G401 (cell line): ENCODE measurements around the gene SCN4B. TPM values are rescaled to one million over a fixed set of nuclear protein-coding genes. Genes with fewer than 3 reads are reported as not detected.

Source experiments
- DNase-seq: peaks from one replicate; pipeline ENCODE4 v3.0.0-alpha.2; 2015; ENCODE audit warnings: low spot score
- in situ Hi-C: cut with HindIII; loops from 2 replicates; pipeline ENCODE4 v1.10.0; 2016; ENCODE audit warnings: low sequenced_read_pairs, mixed read lengths
- total RNA-seq: library from RNA; depleted of rRNA; stranded (reverse); fragments of >200 nt; shearing (Covaris generic); gene quantifications from 2 replicates; pipeline ENCODE4 v1.2.3, GENCODE V29; 2014

SCN4B gene
- total RNA-seq, 1 experiment from 2014 or later: not detected

DNA sequence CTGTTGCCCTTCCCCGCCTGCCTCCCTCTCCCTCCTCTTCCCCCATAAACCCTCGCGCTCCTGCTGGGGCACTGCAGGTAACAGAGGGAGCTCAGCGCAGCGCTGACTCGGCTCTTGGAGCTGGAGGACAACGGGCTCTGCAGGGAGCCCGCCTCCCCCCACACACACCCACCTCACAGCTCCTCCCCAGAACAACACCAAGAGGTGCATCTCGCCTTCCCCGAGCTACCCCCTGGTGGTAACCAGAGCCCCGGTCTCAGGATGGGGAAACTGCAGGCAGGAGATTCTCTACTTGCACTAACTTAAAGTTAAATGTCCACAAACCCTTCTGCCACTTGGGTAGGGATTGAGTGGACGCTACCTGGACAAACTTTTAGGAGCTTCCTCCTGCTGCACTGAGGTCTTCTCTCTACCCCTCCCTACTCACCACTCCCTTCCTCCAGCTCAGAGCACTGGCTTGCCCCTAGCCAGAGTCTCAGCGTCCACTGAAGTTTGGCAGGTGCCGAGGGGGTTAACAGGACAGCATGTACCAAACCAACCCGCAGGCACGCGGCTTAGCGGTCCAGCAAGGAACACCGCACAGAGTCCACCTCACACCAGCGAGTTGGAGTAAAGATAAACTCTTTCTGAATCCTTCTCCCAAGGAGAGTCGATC lies 4.0 kb upstream of the SCN4B start:
- in situ Hi-C loops: no loop called here
- no peak for DNase-seq

DNA sequence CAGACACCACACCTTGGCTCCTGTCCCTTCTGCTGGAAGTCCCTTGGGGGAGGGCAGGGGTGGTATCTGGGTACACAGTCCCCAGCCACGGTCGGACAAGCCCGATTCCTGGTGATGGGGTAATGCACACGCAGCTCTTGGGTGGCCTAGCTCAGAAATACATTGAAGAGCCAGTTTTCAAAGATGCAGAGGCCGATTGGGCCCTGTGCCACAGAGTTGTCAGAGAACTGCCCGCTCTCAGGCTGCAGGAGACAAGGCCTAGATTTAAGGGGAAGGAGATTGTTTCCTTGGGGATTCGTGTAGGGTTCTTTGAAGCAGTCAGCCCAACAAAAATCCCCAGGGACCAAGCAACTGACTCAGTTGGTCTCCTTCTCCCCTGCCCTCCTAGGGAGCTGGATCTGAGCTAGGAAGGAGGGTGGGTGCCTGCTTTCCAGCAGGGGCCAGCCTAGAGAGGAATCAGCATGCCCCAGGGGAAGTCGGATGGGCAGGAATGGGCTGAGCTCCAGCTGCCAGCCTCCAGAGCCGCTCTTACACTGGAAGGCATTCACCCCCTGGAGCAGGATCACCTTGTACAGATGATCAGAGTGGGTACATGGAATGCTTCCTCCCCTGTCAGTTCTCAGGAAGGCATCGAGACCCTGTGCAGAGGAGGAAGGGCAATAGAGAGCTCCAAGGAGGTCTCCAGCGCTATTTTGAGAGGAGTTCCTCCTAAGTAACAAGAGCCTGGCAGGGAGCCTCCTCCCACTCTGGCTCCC lies 3.3 kb upstream of the SCN4B start:
- in situ Hi-C loops: no loop called here
- no peak for DNase-seq

DNA sequence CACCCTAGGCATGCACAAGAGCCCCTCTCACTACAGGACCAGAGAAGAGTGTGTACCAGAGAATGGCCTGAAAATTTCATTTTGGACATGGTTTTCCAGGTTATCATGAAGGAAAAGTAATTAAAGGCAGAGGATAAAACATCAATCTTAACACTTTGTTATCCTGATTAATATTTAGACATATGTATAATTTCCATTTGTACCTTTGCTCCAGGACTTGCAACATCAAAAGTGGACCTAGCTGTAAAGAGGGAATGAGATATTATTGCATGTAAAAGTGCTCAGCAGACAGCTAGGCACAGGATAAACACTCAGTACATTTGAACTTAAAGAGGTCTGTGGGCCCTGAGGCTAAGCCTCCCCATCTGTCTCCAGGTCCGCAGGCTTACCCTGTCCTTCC lies 2.0 kb upstream of the SCN4B start:
- DNase-seq: no peak
- in situ Hi-C loops: no loop called here

DNA sequence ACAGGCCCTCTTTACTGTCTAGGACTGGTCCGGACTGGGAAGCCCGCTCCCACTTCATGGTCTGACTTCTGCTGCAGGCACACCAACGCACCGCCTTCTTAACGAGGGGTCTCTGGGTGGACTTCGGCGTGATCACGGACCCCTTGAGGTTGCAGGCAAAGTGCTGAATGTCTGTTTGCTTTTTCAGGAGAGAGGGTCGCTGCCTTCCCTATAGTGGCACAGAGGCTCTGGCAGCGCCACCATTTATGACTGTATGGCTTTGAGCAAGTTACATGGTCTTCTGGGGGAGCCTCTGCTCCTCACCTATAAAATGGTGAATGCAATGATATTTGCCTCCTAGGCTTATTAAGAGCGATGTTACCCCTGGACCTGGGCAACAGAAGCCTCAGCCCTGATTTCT lies 1.4 kb upstream of the SCN4B start:
- in situ Hi-C loops: no loop called here
- DNase-seq: no peak

DNA sequence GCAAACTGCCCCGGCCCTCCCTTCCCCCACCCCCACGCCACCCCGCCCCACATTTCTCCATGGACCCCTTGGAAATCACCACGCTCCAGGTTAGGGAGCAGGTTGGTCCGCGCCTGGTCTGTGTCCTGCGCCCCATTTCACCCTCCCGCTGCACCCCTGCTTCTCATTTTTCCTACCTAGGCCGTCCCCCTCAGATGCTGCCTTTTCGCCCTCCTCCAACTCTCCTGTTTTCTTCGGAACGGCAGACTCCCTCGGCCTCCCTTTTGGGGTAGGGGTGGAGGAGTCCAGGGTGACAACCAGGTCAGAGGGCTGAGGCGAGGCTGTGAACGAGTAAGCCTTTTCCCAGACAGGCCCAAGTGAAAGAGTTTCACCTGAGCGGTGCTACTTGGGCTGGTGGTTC lies 893 bp upstream of the SCN4B start:
- no peak for DNase-seq
- in situ Hi-C loops: no loop called here

DNA sequence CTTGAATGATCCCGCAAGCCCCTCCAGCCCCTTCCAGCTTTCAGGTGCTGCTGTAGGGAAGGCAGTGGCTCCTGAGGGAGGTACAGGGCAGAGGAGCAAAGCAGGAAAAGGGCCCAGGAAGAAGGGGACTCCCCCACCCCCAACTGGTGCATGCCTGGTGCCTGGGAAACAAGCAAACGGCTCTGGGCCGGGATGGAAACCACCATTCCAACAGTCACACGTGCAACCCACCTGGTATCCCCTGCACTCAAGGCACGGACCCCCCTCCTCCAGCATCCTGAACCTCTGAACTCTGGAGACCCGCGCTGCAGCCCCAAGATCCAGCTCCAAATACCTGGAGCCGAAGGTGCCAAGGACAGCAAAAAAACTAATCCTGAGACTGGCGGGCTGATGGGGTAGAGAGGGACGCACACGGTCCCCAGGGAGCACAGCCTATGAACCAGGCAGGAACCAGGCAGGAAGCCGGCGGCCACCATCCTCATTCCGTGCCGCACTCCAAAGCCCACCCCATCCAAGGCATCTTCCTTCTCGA lies 537 bp downstream of the SCN4B start:
- in situ Hi-C loops: no loop called here
- DNase-seq: no peak

DNA sequence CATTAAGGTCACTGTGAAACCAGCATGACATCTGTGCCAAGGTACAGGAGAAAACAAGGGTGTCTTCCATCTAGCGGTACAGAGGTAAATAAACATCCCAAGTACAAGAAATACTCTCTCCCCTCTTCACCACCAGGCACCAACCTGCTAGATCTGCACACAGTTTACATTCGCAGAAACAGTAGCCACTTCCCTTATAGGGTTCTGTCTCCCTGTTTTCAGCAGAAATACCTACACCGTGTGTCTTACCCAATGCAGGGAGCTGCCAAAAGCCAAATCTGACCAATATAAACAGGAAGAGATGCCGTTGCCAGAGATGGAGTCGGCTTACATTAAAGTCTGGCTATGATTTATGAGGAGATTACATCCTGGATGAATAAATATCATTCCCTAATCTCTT lies 1.2 kb downstream of the SCN4B start:
- peak; percentile 70 for DNase-seq
- in situ Hi-C loops: no loop called here

DNA sequence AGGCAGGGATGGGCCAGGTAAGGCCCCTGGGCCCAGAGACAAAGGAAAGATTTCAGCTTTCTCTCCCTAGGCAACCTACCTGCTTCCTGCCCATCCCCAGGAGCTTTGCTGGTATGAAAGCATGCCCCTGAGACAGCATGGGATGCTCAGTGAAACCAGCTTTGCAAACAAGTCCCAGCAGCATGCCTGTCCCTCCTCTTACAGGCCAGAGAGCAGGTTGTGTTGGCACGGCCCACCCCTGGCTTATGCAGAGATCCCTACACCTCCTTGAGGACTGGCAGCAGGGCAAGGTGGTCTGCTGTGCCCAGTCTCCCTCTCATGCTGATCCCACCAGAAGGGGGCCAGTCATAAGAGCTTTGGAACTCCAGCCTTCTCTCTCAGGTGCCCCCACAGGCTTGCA lies 3.1 kb downstream of the SCN4B start:
- no peak for DNase-seq
- in situ Hi-C loops: no loop called here

DNA sequence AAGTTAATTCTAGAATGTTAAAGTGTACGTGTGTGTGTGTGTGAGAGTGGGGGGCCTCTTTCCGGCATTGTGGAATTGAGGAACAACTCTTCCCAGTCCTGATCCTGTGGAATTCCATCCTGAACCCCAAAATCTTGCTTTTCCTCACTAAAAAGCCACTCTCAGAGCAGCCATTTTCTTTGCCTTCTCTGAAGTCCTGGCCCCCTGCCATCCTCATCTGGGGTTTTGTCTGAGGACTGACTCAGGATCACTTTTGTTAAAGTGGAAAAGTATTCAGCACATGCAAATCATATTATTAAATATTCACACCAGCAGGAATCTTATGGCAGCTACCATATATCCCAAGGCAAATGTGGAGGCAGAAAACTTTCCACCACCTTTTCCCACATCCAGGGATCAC lies 3.8 kb downstream of the SCN4B start:
- DNase-seq: no peak
- in situ Hi-C loops: no loop called here

DNA sequence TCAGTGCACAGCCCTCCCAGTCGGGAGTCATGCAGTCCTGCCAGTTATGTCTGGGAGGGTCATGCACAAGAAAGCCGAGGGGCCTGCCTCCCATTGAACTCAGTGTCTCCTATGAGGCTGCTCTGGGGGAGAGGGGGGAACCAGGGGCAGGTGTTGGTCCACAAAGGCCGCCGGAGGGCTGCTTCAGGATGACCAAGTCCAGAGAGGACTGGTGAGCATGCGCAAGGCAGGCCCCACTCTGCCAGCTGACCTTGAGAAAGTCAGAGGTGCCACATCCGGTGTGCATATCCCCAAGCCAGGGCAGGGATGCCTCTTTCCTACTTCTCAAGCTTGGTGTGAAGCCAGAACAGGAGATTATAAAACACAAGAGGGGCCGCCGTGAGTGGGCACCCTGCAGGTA lies 4.4 kb downstream of the SCN4B start:
- in situ Hi-C loops: no loop called here
- no peak for DNase-seq

DNA sequence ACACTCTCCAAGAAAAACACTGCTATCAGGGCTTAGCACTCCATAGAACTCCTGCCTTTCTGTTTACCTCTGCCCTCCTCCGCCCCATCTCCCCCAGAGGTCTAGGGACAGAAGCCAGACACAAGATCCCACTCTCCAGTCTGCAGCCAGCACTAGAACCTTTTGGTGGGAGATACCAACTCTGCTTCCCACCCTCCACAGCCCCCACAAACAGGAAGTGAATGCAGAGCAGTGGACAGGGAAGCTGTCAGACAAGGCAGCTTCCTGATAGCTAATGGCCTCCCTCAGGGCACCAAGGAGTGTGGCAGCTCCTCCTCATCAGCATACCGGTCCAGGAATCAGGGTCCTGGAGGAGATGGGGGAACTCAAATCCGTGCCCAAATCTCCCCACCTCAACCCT lies 5.1 kb downstream of the SCN4B start:
- in situ Hi-C loops: no loop called here
- DNase-seq: no peak

DNA sequence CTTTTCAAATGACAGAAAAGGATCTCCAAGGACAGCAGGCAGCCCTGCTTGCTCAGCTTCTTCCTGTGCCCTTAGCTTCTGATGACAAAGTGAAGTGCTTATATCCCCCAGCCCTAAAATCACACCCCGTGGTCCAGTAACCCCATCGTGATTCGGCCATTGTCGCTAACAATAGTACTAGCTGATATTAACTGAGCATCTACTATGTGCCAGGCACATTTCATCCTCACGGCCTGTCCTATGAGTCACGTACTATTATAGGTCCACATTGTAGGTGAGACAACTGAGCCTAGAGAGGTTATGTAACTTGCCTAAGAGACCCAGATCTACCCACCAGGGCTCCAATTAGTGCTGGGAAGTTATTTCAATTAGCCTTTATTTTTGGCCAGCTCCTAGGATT lies 6.1 kb downstream of the SCN4B start:
- in situ Hi-C loops: no loop called here
- no peak for DNase-seq

DNA sequence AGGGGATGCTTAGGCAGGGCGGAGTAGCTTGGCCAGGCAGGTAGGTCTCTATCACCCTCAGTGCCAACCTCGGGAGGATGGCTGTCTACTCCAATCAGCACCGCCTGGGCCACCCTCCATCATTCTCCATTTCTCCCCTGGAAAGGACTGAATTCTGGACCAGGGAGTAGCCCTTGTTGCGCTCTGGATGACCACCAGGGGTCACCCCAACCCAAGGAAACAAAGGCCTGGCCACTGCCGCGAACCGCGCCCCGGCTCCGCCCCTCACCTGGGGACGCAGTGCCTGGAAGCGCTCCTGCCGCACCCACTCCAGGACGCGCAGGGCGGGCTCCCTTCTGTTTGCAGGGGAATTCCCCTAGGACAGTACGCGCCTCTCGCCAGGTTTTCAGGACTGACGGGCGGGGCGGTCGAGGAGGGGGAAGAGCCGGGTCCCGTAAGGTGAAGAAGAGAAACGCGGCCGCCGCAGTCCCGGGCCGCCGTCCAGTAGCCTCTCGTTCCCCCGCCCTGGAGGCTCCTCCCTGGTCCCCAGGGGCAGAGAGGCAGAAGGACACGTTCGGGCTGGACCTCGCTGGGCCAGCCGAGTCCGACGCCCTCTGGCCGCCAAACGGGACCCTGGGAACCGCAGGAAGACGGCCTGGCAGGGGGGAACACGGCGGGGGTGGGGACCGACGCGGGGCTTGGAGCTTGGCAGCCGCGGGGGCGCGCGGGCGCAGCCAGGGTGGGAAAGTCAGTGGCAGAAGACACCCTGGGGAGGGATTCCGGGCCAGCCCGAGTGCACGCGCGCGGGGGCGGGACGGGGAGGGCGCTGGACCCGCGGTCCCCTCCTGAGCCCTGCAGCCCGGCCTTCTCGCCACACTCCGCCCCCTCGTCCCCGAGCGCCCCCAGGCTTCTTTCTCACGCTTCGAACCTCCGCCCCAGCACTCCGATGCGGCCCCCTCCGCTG lies 7.1 kb downstream of the SCN4B start:
- in situ Hi-C loops: no loop called here
- peak; percentile 94 for DNase-seq

DNA sequence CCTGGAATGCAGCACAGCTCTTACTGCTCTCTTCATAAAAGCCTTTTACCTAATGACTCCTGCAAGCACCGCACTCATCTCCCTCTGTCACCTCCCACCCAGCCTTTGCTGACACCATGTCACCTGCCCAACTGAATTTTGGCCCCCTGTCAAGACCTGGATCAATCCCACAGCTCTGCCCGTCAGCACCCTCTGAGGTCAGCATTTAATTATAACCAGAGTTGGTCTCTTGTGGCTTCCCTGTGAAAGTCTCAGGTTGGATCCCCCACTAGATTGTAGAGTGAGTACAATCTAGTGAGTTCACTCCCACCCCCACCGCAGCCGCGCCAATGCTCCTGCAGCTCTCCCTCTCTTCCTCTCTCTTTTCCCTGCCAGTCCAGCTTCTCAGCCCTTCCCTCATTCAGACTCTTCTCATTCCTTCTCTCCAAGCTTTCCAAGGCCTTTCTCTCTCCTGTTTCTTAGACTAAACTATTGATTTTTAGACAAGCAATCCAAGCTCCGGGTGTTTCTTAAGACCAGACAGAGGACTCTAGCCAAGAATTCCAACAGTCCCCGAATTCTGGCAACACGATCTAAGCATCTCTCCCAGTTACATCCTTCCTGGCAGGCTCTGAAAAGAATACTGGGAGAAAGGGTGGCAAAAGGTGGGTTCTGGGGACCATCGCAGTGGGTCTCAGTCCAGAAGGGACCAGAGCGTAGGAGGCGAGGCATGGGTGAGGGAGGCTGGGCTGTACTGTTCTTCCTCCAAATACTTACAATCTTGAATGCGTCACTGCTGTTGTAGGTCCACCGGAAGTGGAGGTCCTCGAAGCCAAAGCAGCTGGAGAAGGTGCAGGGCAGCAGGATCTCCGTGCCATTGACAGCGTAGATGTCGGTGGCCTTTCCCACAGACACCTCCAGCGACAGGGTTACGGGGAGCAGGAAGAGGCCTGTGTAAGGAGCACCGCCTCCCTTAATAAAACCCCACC lies 8.0 kb downstream of the SCN4B start:
- peak; percentile 68 for DNase-seq
- in situ Hi-C loops: no loop called here

DNA sequence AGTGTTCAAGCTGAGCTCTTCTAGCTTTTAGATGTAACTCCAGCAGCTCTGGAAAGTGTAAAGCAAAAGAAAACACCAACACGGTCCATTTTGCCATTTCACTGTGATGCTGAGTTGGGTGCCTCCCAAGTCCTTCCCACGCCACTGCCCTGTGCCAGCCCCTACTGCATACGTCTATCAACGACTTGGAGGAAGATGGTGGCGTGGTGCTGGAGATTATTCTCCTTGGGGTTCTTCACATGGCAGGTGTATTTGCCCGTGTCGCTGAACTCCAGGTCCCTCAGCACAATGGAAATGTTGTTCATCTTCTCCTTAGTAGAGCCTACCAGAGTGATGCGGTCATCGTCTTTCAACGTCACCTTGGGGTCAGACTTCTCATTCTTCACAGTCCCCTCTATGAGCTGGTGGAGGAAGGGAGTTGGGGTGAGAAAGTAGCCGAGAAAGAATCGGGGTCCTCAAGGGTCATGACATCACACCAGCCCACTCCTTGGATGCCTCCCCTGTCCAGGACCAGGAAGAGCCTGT lies 8.9 kb downstream of the SCN4B start:
- in situ Hi-C loops: no loop called here
- no peak for DNase-seq

DNA sequence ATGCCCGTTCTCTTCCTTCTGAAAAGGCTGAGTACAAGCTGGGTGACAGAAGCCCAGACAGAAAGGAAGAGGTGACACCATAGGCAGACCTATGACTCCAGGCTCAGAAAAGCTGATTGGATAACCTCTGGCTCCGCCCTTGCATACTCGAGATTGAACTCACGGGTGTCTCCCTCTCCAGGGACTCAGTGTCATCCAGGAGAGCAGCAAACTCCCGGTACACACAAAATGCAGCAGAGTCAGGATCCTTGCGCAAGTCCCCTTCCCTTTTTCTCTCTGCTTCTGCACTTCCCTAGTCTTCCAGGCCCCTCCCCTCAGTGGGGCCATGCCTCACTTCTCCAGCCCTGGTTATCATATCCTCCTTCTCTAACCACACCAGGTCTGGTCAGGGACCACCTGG lies 9.8 kb downstream of the SCN4B start:
- no peak for DNase-seq
- in situ Hi-C loops: no loop called here

DNA sequence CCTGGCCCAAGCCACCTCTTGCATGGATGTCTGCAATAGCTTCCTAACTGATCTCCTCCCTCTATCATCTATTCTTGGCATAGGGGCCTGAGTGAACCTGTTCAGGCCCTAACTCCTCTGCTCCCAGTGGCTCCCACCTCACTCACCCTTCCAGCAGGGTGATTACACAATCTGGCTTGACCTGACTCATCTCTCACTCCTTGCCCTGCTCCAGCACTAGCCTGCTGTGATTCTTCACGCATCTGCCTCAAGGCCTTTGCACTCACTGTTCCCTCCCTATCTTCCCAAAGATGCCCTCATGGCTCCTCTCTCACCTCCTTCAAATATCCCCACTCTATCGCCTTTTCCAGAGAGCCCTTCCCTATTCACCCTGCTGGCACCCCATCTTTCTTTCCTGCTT lies 10.5 kb downstream of the SCN4B start:
- in situ Hi-C loops: no loop called here
- no peak for DNase-seq

DNA sequence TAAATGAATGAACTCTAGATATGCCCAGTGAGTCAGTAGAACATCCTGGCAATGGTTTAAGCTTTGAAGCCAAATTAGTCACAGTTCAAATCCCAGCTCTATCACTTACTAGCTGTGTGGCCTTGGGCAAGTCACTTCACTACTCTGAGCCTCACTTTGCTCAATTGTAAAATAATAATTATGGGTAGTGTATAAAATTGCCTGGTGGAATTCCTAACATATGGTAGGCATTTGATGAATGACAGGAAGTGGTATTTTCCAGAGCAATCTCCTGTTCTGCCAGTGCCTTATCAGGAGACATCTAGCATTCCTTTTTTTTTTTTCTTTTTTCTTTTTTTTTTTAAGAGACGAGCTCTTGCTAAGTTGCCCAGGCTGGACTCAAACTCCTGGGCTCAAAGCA lies 13.0 kb downstream of the SCN4B start:
- no peak for DNase-seq

More for the DNA sequence above, 13.0 kb downstream of the SCN4B start:
- in situ Hi-C loops: no loop called here
